ENCODE results near the gene PAIP2B.
"Not testable (repeated sequence)": the region's sequence is repeated elsewhere in the genome, so short reads cannot be mapped to it uniquely, and the experiment has no call there.

PAIP2B gene, protein sequence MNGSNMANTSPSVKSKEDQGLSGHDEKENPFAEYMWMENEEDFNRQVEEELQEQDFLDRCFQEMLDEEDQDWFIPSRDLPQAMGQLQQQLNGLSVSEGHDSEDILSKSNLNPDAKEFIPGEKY

DNA sequence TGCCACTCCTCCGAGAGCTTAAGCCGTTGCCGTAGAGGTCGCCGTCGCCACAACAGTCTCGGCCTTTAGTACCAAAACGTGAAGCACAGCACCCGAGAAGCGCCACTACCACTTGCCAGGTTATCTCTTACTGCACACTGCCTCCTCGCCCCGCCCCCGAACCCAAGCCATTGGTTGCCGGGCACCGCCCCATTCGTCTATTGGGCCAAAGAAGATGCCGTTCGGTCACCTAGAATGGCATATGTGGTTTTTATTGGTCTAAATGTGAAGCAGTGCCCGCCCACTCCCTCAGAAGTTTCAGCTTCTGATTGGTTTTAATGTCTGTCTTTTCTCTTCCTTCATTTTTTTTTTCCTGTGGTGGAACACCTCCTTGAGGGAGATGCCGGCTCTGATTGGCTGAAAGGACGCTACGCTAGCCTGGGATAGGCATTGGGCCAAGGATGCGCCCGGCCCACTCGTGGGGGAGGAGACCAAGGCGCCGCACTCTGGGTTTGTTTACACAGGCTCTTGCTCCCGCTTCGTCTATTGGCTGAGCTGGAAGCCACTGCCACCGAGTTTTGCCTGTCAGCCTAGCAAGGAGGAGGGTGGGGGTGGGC, at the start of gene PAIP2B:
TSS of gene PAIP2B (minus strand) at position 139 of the 596 bp plus-strand sequence. CDS start 24,514 bp downstream, outside the sequence.
- DNase-seq (ENCODE audit: low read depth, low spot score): peak; percentile 100

DNA sequence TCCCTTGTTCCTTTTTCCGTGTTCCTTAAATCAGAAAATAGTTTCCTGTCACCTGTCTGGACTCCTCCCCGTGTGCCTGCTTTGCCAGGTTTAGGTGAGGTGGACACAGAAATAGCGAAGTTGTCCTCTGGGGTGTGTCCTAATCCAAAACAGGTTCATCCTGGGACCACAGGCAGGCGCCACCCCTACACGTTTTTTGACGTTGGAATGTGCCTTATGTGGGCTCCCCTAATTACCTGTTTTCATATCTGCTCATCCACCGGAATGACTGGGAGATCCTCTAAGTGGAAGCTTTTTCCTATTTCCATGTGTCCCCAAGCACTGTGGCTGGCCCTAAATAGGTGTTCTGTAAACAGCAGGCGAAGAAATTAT, 49.0 kb upstream of the PAIP2B start:
- no peak for DNase-seq (ENCODE audit: low read depth, low spot score)

DNA sequence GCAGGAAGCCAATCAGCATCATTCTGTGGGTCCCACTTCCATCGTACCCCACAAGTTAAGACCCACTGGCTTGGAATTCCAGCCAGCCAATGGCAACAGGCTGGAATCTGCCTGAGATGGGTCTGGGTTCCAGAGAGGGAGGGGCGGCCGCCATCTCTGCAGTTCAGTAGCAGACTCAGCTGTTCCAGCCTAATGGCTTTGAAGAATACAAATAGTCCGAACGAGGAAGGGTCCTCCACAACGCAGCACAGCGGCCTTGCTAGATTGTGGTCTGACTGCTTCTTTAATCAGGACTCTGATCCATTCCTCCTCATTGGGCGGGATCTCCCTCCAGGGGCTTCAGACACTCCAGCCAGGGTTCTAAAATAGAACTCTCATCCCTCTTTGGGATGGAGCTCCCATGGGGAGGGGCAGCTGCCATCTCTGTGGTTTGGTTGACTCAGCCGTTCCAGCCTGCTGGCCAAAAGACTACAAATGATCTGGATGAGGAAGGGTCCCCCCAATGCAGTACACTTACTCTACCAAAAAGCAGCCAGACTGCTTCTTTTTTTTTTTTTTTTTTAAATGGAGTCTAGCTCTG, 42.7 kb upstream of the PAIP2B start:
- DNase-seq (ENCODE audit: low read depth, low spot score): no peak

DNA sequence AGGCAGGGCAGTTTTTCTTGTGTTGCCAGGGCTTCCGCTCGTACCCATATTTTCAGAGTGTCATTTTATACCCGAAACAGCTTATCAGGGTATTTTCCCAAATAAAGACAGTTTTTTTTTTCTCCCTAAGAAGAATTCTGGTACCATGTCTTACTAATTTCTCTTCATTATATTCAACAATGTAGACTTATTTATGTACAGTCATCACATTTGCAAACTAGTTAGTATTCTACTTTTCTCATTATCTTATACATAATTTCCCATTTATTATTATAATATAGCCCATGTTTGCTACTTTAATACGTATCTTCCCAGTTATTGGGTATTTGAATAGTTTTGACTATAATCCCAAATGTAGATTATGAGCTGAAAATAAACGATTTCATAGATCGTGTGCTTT, 36.5 kb upstream of the PAIP2B start:
- DNase-seq (ENCODE audit: low read depth, low spot score): no peak

DNA sequence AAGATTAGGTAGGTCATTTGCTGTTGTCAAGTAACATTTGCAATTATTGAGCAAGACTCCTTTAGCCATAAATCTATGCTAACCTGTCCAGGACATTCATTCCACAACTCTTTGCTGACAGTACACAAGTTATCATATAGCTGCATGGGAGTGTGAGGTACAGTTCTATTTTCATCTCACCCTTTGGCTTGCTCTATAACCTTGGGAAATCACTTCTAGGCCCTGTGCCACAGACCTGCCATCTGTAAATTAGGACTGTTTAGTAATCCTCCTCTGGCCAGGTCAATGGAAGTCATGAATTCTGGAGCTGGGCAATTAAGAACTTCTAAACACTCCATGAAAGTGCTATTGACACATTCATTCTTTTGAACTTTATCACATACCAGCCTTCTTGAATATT, 34.6 kb upstream of the PAIP2B start:
- DNase-seq (ENCODE audit: low read depth, low spot score): no peak

DNA sequence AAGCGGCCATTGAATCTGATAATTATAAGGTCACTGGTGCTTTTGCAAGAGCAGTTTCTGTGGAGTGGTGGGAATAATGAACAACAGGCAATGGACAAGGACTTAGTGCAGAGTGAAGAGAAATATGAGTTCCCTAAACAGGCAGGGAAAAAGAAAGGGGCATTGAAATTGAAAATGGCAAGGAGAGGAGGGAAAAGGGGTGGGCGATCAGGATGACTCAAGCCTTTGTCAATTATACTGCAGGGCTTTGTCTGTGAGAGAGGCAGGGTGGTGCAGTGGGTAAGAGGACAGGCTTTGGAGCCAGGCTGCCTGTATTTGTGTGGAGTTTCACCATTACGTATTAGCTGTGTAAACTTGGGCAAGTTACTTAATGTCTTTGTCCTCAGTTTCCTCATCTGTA, 29.5 kb upstream of the PAIP2B start:
- no peak for DNase-seq (ENCODE audit: low read depth, low spot score)

DNA sequence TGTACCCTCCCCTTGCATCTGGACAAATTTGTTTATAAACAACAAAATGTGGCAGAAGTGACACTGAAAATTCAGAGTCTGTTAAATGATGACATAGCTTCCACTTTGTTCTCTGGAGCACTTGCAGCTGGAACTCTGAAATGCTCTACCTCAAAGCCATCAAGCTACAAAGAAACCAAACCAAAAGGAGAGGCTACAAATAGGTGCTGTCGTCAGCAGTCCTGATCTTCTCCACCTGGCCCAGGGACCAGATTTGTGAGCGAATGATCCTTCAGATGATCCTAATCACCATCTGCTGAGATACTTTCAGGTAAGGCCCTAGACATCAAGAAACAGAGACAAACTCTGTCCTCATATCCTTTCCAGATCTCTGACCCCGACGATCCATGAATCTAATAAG, 27.9 kb upstream of the PAIP2B start:
- DNase-seq (ENCODE audit: low read depth, low spot score): no peak

DNA sequence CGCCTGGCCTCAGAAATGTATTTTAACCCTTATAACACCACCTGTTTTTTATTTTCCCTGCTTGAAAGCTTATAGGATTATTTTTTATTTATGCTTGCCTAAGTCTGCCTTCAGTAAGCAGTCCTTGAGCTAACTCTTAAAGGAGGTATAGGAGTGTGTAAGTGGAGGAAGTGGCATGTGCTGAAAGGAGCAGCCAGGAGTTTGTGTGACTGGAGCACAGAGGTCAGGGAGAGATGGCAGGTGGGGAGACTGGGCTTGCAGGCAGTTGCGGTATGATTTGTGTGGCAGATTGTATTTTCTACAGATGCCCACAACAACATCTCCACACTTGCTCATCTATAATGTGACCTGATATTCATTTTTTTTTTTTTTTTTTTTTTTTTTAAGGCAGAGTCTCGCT, 27.2 kb upstream of the PAIP2B start:
- DNase-seq (ENCODE audit: low read depth, low spot score): no peak

DNA sequence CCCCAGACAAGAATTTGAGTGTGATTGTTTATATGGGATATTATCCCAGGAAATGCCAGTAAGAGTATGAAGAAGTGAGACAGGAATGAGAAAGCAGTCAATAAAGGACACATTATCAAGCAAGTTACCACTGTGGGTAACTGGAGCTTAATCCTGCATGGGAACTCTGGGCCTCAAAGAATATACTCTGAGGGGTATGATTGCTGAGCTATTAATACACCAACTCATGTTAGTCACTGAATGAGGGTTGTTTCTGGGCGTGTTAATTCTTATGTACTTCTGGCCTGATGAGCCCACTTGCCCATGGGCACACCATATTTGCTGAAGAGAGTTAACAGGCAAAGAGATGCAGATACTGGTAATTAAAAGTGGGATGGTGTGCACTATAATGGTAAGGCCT, 26.6 kb upstream of the PAIP2B start:
- no peak for DNase-seq (ENCODE audit: low read depth, low spot score)

DNA sequence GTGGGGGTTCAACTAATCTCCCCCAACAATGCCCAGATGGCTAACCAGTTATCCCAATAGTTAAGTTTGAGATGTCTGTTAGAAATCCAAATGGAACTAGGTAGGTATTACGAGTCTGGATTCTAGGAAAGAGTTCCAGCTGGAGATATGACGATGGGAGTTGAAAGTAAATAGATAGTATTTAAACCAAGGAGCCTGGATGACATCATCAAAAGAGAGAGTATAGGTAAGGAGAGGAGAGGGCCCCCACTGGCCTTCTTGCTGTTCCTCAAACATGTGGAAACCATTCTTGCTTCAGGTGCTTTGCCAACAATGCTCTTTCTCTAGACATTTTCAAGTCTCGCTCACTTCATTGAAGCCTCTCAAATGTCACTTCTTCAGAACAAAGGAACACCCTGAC, 26.0 kb upstream of the PAIP2B start:
- no peak for DNase-seq (ENCODE audit: low read depth, low spot score)

DNA sequence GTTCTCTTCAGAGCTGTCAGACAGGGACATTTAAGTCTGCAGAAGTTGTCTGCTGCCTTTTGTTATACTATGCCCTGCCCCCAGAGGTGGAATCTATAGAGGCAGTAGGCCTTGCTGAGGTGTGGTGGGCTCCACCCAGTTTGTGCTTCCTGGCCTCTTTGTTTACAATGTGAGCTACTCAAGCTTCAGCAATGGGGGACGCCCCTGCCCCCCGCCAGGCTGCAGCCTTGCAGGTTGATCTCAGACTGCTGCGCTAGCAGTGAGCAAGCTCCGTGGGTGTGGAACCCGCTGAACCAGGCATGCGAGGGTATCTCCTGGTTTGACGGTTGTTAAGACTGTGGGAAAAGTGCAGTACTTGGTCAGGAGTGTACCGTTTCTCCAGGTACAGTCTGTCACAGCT, 24.0 kb upstream of the PAIP2B start:
- DNase-seq (ENCODE audit: low read depth, low spot score): peak; percentile 14

DNA sequence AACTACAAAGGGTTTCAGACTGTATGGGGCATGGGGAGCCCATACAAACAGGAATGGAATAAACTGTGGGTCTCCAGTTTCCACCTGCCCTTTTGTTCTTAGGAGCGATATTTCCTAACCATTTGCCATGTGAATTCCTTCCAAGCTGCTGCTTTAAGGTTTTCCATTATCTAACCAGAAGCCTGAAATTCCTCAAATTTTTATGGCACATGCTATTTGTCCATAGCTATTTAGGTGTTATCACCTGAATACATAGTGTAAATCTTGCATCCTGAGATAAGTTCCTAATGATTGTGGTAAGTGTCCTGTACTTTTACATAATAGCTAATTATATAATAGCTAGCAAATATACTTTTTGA, 17.4 kb upstream of the PAIP2B start:
- no peak for DNase-seq (ENCODE audit: low read depth, low spot score)

DNA sequence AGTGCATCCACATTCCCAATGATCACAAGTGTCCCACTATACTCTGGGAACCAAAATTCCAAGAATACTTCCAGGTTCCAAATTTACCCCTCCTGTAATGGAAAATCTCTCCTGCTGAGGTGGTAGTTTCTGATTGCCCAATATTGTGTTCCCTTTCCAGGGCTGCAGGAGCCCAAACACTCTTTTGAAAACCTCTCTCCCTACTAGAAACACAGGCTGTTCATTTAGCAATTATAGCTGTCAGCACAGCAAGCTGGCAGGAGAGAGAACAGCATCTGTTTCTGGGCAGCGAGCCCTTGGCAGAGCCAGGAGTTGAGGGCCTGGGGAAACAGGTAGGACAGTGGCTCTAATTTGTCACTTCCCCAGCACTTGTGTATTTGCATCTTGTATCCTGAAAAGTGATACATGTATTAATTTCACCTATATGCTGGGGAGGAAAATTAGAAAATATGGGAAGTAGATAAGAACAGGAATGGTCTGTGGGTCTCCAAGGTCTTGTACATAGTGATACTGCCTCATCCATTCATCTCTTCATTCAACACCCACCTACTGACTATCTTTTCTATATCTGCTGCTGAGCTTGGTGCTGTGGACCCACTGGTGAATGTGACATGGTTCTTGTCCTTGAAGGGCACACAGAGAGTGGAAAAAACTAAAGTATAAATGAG, 16.9 kb upstream of the PAIP2B start:
- DNase-seq (ENCODE audit: low read depth, low spot score): no peak

DNA sequence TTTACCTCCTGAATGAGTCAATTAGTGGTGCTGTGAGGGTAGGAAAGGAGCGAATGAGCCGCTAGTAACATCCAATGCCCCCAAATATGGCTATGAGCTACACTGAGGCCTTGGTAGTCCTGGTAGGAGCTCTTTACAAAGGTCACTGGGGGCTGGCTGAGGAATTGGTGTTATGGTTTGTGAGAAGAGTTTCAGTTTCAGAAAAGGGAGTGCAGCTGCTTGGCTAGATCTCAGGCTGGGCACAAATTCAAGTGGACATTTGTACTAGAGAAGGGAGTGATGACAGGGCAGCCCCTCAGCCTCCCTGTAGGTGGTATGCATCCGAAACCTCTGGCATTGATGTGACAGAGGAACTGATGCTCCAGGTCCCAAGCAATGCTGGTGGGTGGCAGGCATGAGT, 13.9 kb upstream of the PAIP2B start:
- no peak for DNase-seq (ENCODE audit: low read depth, low spot score)

DNA sequence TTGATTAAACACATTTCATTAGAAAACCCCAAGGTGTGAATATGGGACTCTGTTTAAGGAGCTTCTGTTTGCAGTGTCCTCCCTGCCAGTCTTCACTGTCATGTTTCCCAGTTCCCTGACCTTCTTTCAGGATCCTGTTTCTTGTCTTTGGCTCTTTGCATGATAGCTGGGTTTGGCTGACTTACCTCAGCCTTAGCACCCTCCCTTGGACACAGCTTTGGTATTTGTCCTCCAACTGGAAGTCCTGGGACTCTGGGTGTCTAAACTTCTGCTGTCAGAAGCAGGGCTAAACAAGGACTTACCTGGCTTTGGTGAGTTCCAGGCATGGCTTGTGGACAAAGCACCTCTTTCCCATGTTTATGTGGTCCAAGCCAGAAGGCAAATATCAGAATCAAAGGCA, 11.2 kb upstream of the PAIP2B start:
- DNase-seq (ENCODE audit: low read depth, low spot score): no peak

DNA sequence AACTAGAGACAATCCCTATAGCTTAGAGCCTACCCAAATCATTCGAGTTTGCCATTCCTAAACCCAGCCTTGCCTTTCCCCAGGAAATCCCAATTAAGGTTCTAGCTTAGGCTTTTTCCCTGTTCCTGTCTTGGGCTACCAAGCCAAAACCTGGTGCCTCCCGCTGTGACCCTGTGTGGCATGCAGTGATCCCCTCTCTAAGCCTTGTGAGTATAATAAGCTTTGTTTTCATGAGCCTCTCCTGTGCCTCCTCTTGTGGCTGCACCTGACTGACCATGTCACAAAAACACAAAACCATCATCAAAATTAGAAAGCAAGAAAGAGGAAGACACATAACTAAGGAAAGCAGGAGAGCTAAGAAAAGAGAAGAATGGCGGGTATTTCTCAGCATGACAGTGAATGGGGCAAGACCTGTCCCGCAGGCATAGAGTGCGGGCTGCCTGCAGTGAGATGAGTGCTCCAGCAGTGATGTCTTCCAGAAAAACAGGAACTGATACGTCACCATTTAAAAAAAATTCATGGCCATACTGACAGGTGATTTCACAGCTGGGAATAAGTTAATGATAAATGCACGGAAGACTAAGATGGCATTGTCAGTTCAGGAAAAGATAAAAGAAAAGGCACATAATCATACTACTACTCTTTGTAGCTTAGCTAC, 9.2 kb upstream of the PAIP2B start:
- DNase-seq (ENCODE audit: low read depth, low spot score): peak; percentile 50

DNA sequence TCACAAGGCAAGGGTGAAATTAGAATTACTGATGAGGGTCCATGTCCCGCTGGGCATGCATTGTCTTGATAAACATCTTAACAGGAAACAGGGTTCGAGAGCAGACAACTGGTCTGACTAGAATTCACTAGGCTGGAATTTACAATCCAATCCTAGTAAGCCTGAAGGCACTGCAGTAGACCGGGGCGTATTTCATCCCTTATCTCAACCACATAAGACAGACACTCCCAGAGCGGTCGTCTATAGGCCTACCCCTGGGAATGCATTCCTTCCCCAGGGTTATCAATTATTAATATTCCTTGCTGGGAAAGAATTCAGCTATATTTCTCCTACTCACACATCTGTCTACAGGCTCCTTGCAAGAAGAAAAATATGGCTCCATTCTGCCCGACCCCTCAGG, 6.2 kb upstream of the PAIP2B start:
- not testable (repeated sequence) for DNase-seq (ENCODE audit: low read depth, low spot score)

DNA sequence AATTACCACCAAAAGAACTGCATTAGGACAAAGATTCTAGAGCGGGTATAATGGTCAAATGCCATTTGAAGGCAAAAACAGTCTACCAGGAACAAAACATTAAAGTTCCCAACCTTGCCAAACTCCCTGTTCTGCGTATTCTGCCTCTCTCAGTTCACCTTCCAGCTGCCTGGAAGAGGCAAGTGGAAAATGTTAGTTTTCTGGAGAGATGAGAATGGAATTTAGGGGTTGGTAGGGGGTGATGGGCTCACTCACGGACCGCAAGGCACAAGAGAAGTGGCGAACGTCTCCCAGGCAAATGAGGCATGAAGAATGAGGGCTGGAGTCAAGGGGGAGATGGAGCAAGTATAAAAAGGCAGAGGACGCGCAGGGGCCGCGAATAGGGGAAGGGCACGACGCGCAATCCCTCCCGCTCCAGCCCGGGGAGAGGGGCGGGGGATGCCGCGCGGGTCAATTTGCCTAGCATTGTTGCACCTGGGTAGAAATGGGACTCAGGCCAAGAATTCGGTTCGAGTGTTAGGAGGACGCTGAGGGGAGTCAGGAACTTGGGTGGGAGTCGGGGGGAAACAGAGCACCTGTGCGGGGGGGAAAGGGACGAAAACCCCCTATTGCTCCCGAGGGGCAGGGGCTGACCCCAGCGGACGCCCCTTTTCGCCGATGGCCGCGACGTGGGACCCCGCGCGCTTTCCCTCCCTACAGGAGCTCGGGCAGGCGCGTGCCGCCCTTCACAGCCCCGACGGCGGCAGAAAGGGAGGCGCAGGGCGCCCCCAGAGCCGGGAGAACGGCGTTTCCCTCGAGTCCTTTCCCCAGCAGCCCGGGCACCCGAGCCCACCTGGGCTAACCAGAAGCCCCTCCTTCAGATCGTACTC, 573 bp downstream of the PAIP2B start:
- DNase-seq (ENCODE audit: low read depth, low spot score): peak; percentile 46

DNA sequence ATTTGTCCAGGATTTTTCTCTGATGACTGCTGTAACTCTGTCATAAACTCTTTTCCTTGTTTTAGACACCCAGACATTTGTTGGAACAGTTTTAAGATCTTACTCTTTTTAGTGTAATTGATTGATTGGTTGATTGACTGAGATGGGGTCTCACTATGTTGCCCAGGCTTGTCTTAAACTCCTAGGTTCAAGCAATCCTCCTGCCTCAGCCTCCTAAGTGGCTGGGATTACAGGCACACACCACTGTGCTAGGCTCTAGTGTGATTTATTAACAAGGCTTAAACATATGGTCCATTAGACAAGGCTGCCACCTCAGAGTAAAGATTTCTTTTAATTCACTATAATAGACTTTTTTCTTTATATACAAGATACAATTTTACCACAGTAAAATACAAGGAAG, 2.0 kb downstream of the PAIP2B start:
- no peak for DNase-seq (ENCODE audit: low read depth, low spot score)

DNA sequence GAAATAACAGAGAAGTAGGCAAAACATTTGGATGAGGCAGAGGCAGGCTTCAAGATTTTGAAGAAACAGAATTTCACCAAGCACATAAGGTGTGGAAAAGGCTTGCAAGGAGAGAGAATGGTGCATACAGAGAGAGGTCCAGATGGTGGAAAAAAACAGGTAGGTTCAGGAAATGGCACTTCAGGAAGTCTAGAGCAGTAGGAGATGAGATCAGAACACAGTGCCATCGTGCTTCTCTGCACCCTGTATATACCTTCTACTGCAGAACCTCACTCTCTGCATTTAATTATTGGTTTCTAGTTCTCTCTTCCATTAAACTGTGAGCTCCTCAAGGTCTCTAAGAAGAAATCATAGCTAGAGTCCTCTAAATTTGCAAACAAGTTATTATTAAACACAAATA, 2.4 kb downstream of the PAIP2B start:
- DNase-seq (ENCODE audit: low read depth, low spot score): no peak

DNA sequence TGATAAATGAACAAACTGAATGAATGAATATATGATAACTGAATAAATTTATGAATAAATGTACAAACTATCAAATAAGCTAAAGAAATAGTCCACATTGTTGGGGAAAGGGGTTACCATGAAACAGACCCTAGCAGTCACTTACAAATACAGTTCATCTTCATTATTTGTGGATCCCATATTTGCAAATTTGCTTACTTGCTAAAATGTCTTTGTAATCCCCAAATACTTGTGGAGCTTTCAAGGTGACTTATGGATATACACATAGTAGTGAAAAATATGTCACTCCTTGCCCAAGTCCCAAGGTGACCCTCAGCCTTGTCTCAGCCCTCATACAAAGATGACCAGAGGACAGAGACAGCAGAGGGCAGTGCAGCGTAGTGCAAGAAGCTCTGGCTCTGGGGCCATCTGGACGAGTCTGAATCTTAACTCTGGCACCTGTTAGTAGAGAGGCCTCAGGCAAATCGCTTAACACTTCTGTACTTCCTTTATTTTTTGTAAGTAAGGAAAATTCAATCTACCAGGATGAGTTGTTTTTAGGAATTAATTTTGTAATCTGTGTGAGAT, 3.1 kb downstream of the PAIP2B start:
- DNase-seq (ENCODE audit: low read depth, low spot score): peak; percentile 69
